AG20443 (cell line): ENCODE measurements around the gene YIPF3.
A peak's percentile ranks its signal among the peaks of the same experiment; 100 is the strongest.
"Not testable (repeated sequence)": the region's sequence is repeated elsewhere in the genome, so short reads cannot be mapped to it uniquely, and the experiment has no call there.

Experiments
- DNase-seq: peaks from one replicate; pipeline ENCODE4 v3.0.0; 2012; ENCODE audit warnings: low spot score, mixed read lengths

The YIPF3 gene

GRCh38 chr6:43493230-43493629 is 23.5 kb downstream of the YIPF3 start:
- no peak for DNase-seq

GRCh38 chr6:43492673-43493072 is 24.1 kb downstream of the YIPF3 start:
- no peak for DNase-seq

GRCh38 chr6:43491750-43492661 is 24.7 kb downstream of the YIPF3 start:
- peak; percentile 92 for DNase-seq

- no peak for DNase-seq
These were observed 26.2 kb downstream of the YIPF3 start for GRCh38 chr6:43490523-43490939.

- no peak for DNase-seq
These were observed 27.3 kb downstream of the YIPF3 start for GRCh38 chr6:43489277-43490072.

GRCh38 chr6:43488667-43489276 is 28.0 kb downstream of the YIPF3 start:
- peak; percentile 28 for DNase-seq

- no peak for DNase-seq
These were observed 35.0 kb downstream of the YIPF3 start for GRCh38 chr6:43481591-43482236.

- no peak for DNase-seq
These were observed 35.7 kb downstream of the YIPF3 start for GRCh38 chr6:43481075-43481474.

- no peak for DNase-seq
These were observed 38.7 kb downstream of the YIPF3 start for GRCh38 chr6:43478008-43478372.

- DNase-seq, result peak; percentile 98
These were observed 39.3 kb downstream of the YIPF3 start, which contains the start of gene TJAP1 for GRCh38 chr6:43477235-43478007. Gene TJAP1, plus strand, starts transcription at chr6:43477570. Its CDS starts 21,432 bp downstream, at chr6:43499002.

- DNase-seq, result no peak
These were observed 40.0 kb downstream of the YIPF3 start for GRCh38 chr6:43476746-43477145.

- DNase-seq, result no peak
These were observed 41.2 kb downstream of the YIPF3 start for GRCh38 chr6:43475516-43475915.

GRCh38 chr6:43472515-43472914 is 44.2 kb downstream of the YIPF3 start:
- DNase-seq, result no peak

GRCh38 chr6:43471399-43471798 is 45.3 kb downstream of the YIPF3 start:
- DNase-seq, result no peak

- DNase-seq, result no peak
These were observed 46.8 kb downstream of the YIPF3 start for GRCh38 chr6:43469947-43470346.

- no peak for DNase-seq
These were observed 47.7 kb downstream of the YIPF3 start for GRCh38 chr6:43468748-43469681.

- no peak for DNase-seq
These were observed 48.5 kb downstream of the YIPF3 start for GRCh38 chr6:43468240-43468639.

- DNase-seq, result no peak
These were observed 49.0 kb downstream of the YIPF3 start for GRCh38 chr6:43467752-43468151.

GRCh38 chr6:43467265-43467664 is 49.5 kb downstream of the YIPF3 start:
- DNase-seq, result not testable (repeated sequence)

GRCh38 chr6:43465948-43466347 is 50.8 kb downstream of the YIPF3 start:
- DNase-seq, result no peak
